H9 (cell line): Measurements from ENCODE around the gene TGFBR2. TPM values are rescaled to one million over a fixed set of nuclear protein-coding genes. Genes with fewer than 3 reads are reported as not detected.

Experiments used
- DNase-seq: peaks from one replicate; pipeline ENCODE4 v3.0.0-alpha.2; 2017
- H2AFZ ChIP-seq: one replicate; pipeline ENCODE4 v1.6.1; 2013; ENCODE audit warnings: mild to moderate bottlenecking, low read length, control low read depth, moderate library complexity
- H2AK5ac ChIP-seq: 2 replicates; pipeline ENCODE4 v1.6.1; 2013; ENCODE audit warnings: low read length, control low read depth, mixed read lengths; ENCODE audit not compliant: insufficient read length
- H2BK120ac ChIP-seq: one replicate; pipeline ENCODE4 v1.6.1; 2013; ENCODE audit warnings: low read depth, mild to moderate bottlenecking, low read length, control low read depth, inconsistent platforms; ENCODE audit not compliant: poor library complexity, severe bottlenecking
- H2BK12ac ChIP-seq: 2 replicates; pipeline ENCODE4 v1.6.1; 2013; ENCODE audit warnings: low read length, control low read depth, mixed read lengths, low read depth; ENCODE audit not compliant: insufficient read length
- H2BK15ac ChIP-seq: 2 replicates; pipeline ENCODE4 v1.6.1; 2013; ENCODE audit warnings: low read depth, low read length, control low read depth
- H2BK20ac ChIP-seq: one replicate; pipeline ENCODE4 v1.6.1; 2013; ENCODE audit warnings: low read depth, mild to moderate bottlenecking, low read length, control low read depth, inconsistent platforms; ENCODE audit not compliant: poor library complexity, severe bottlenecking
- H2BK5ac ChIP-seq: 2 replicates; pipeline ENCODE4 v1.6.1; 2013; ENCODE audit warnings: low read length, control low read depth, mixed read lengths; ENCODE audit not compliant: insufficient read length
- H3K14ac ChIP-seq: 2 replicates; pipeline ENCODE4 v1.6.1; 2013; ENCODE audit warnings: low read length, control low read depth; ENCODE audit not compliant: insufficient read depth
- H3K18ac ChIP-seq: 2 replicates; pipeline ENCODE4 v1.6.1; 2013; ENCODE audit warnings: low read depth, mild to moderate bottlenecking, mixed read lengths, low read length, control low read depth; ENCODE audit not compliant: insufficient read length
- H3K23ac ChIP-seq: 2 replicates; pipeline ENCODE4 v1.6.1; 2013; ENCODE audit warnings: low read length, control low read depth, mixed read lengths, low read depth; ENCODE audit not compliant: insufficient read length
- H3K23me2 ChIP-seq: 2 replicates; pipeline ENCODE4 v1.6.1; 2013; ENCODE audit warnings: low read depth, mild to moderate bottlenecking, mixed read lengths, low read length, control low read depth; ENCODE audit not compliant: insufficient read length, poor library complexity, severe bottlenecking
- H3K27ac ChIP-seq: 2 replicates; pipeline ENCODE4 v1.5.1; 2013; ENCODE audit warnings: low read length, control low read depth, mixed read lengths, low read depth; ENCODE audit not compliant: insufficient read length
- H3K27me3 ChIP-seq: 2 replicates; pipeline ENCODE4 v1.6.1; 2013; ENCODE audit warnings: low read length, control low read depth, inconsistent platforms; ENCODE audit not compliant: insufficient read depth
- H3K4ac ChIP-seq: 2 replicates; pipeline ENCODE4 v1.6.1; 2013; ENCODE audit warnings: low read depth, mild to moderate bottlenecking, control low read depth, inconsistent platforms, low read length, moderate library complexity
- H3K4me1 ChIP-seq: 2 replicates; pipeline ENCODE4 v1.6.1; 2013; ENCODE audit warnings: low read length, control low read depth, inconsistent platforms; ENCODE audit not compliant: insufficient read depth
- H3K4me2 ChIP-seq: 2 replicates; pipeline ENCODE4 v1.6.1; 2013; ENCODE audit warnings: low read length, control low read depth, mixed read lengths; ENCODE audit not compliant: insufficient read length, insufficient read depth
- H3K56ac ChIP-seq: 2 replicates; pipeline ENCODE4 v1.6.1; 2013; ENCODE audit warnings: low read depth, mild to moderate bottlenecking, mixed read lengths, low read length, control low read depth; ENCODE audit not compliant: insufficient read length
- H3K79me1 ChIP-seq: 2 replicates; pipeline ENCODE4 v1.6.1; 2013; ENCODE audit warnings: low read depth, mild to moderate bottlenecking, moderate library complexity, low read length, control low read depth, inconsistent platforms; ENCODE audit not compliant: insufficient read depth, poor library complexity, severe bottlenecking
- H3K79me2 ChIP-seq: 2 replicates; pipeline ENCODE4 v1.6.1; 2013; ENCODE audit warnings: low read length, control low read depth, inconsistent platforms; ENCODE audit not compliant: insufficient read depth
- H3K9ac ChIP-seq: 2 replicates; pipeline ENCODE4 v1.6.1; 2013; ENCODE audit warnings: low read length, control low read depth, mixed read lengths; ENCODE audit not compliant: insufficient read length; ENCODE audit errors: extremely low read depth
- H3K9me3 ChIP-seq: one replicate; pipeline ENCODE4 v1.6.1; 2013; ENCODE audit warnings: low read depth, low read length, inconsistent platforms; ENCODE audit not compliant: control insufficient read depth
- H3T11ph ChIP-seq: one replicate; pipeline ENCODE4 v1.6.1; 2013; ENCODE audit warnings: mild to moderate bottlenecking, low read length, control low read depth, inconsistent platforms
- H4K20me1 ChIP-seq: one replicate; pipeline ENCODE4 v1.6.1; 2013; ENCODE audit not compliant: control insufficient read depth, insufficient read length, insufficient read depth
- H4K5ac ChIP-seq: 2 replicates; pipeline ENCODE4 v1.6.1; 2013; ENCODE audit warnings: low read depth, mild to moderate bottlenecking, mixed read lengths, low read length, control low read depth; ENCODE audit not compliant: insufficient read length
- H4K8ac ChIP-seq: replicated peaks from 2 replicates; pipeline ENCODE4 v1.6.1; 2013; ENCODE audit warnings: low read length, control low read depth, mixed read lengths, low read depth; ENCODE audit not compliant: insufficient read length
- H4K91ac ChIP-seq: 2 replicates; pipeline ENCODE4 v1.6.1; 2013; ENCODE audit warnings: low read depth, mild to moderate bottlenecking, moderate library complexity, mixed read lengths, low read length, control low read depth; ENCODE audit not compliant: insufficient read length
- H3K27ac Mint-ChIP-seq, 3 experiments: 2 replicates in 2 of 3; 3 replicates in 1 of 3; pipeline ENCODE4 v1.8.0; 2020 to 2021; ENCODE audit warnings: mixed read lengths in 3 of 3, mild to moderate bottlenecking in 1 of 3, moderate library complexity in 1 of 3
- H3K27me3 Mint-ChIP-seq: 2 replicates; pipeline ENCODE4 v1.8.0; 2021; ENCODE audit warnings: low read depth, mild to moderate bottlenecking, moderate library complexity, mixed read lengths
- H3K36me3 Mint-ChIP-seq, 3 experiments: 2 replicates in 2 of 3; 3 replicates in 1 of 3; pipeline ENCODE4 v1.8.0; 2020 to 2021; ENCODE audit warnings: low read depth in 3 of 3, mixed read lengths in 3 of 3; ENCODE audit not compliant: insufficient read depth in 1 of 3
- H3K4me1 Mint-ChIP-seq, 2 experiments: 2 replicates each; pipeline ENCODE4 v1.8.0; 2020; ENCODE audit warnings: mixed read lengths in 2 of 2
- H3K4me3 Mint-ChIP-seq, 2 experiments: 2 replicates in 1 of 2; 3 replicates in 1 of 2; pipeline ENCODE4 v1.8.0; 2020 to 2021; ENCODE audit warnings: mild to moderate bottlenecking in 2 of 2, mixed read lengths in 2 of 2, moderate library complexity in 1 of 2
- H3K9me3 Mint-ChIP-seq, 2 experiments: 2 replicates in 1 of 2; 3 replicates in 1 of 2; pipeline ENCODE4 v1.8.0; 2020; ENCODE audit warnings: mild to moderate bottlenecking in 2 of 2, mixed read lengths in 2 of 2, moderate library complexity in 1 of 2
- WGBS: extraction: QIAGEN DNeasy Blood & Tissue Kit; methylation state at CpG from one replicate; pipeline ENCODE4 v1.1.7; 2013; ENCODE audit warnings: missing lambda C conversion rate, low lambda C conversion rate, mixed read lengths; ENCODE audit not compliant: insufficient read length; ENCODE audit errors: extremely low coverage; 5-methylcytosine and 5-hydroxymethylcytosine counted together
- total RNA-seq: library from RNA; stranded (reverse); gene quantifications from 2 replicates; pipeline ENCODE4 v1.2.1, GENCODE V29; 2021
- TF ChIP-seq, protein P1 (sequence below): fragments of 200-600 bp; sonication (generic); conservative IDR thresholded peaks from 3 replicates; pipeline ENCODE4 v1.8.0; 2021; ENCODE audit warnings: antibody characterized with exemption, mild to moderate bottlenecking

The TGFBR2 gene
- total RNA-seq, 1 experiment from 2014 or later, result 10.6 TPM

DNA sequence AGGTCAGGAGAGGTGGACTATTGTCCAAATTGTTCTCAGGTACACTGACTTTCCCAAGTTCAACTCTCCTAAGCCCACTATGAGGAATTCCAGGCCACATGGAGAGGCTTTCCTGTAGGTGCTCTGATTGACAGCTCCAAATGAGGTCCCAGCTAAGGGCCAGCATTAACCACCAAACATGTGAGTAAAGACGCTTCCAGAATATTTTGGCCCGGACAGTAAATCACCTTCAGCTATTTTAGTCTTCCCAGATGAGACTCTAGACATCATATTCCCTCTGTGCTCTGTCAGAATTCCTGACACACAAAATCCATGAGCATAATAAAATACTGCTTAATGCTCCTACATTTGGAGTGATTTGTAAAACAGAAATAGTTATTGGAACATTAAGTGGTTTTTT is 135.5 kb downstream of the TGFBR2 start:
- Mint-ChIP-seq H3K27me3 (no peaks in the 10 kb centered on the region), H3K36me3 (no peaks in the 10 kb centered on the region), H3K9me3 (no peaks in the 10 kb centered on the region), H3K4me3 (no peak overlapping the region), H3K4me1 (peaks cover 24 to 26% of the 10 kb centered on the region in 2 experiments), H3K27ac (no peak overlapping the region)
- Histone ChIP-seq H4K5ac (no peak overlapping the region), H3K27me3 (no peaks in the 10 kb centered on the region), H3K4ac (no peak overlapping the region), H2BK12ac (no peak overlapping the region), H3K27ac (no peak overlapping the region), H3K4me1 (peaks cover 4% of the 10 kb centered on the region; the same call in 1 of the 2 replicates), H3K14ac (no peak overlapping the region), H2BK120ac (no peak overlapping the region), H2BK15ac (no peak overlapping the region), H3T11ph (no peak overlapping the region), H2AK5ac (no peak overlapping the region), H4K91ac (no peak overlapping the region), H3K4me2 (no peak overlapping the region), H2BK20ac (no peak overlapping the region), H3K79me1 (no peaks in the 10 kb centered on the region), H2BK5ac (no peak overlapping the region), H3K9me3 (no peaks in the 10 kb centered on the region), H2AFZ (no peak overlapping the region), H3K79me2 (no peaks in the 10 kb centered on the region), H4K8ac (no peak overlapping the region), H4K20me1 (no peaks in the 10 kb centered on the region), H3K23ac (no peak overlapping the region), H3K56ac (no peak overlapping the region), H3K23me2 (no peaks in the 10 kb centered on the region), H3K18ac (no peak overlapping the region), H3K9ac (no peak overlapping the region)
- WGBS, result no CpG with 5 or more reads among the region's 2 CpGs
- DNase-seq, result no peak
- TF ChIP-seq, protein P1, sequence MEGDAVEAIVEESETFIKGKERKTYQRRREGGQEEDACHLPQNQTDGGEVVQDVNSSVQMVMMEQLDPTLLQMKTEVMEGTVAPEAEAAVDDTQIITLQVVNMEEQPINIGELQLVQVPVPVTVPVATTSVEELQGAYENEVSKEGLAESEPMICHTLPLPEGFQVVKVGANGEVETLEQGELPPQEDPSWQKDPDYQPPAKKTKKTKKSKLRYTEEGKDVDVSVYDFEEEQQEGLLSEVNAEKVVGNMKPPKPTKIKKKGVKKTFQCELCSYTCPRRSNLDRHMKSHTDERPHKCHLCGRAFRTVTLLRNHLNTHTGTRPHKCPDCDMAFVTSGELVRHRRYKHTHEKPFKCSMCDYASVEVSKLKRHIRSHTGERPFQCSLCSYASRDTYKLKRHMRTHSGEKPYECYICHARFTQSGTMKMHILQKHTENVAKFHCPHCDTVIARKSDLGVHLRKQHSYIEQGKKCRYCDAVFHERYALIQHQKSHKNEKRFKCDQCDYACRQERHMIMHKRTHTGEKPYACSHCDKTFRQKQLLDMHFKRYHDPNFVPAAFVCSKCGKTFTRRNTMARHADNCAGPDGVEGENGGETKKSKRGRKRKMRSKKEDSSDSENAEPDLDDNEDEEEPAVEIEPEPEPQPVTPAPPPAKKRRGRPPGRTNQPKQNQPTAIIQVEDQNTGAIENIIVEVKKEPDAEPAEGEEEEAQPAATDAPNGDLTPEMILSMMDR, result no peak
